Thyroid gland (tissue), 4 donors: ENCODE measurements around the gene HLA-A. TPM values are rescaled to one million over a fixed set of nuclear protein-coding genes. Genes with fewer than 3 reads are reported as not detected.

Experiments
- DNase-seq, 2 donors: peaks; one replicate each; pipeline ENCODE4 v3.0.0-alpha.2; 2019
- H3K27ac ChIP-seq, 3 donors: fragments of 200-600 bp; sonication (generic); 1 replicate in 2 of 3; 2 replicates in 1 of 3; pipeline ENCODE4 v1.5.1; 2016 to 2019; ENCODE audit warnings: mild to moderate bottlenecking in 1 of 3, moderate library complexity in 1 of 3
- H3K27me3 ChIP-seq: fragments of 200-600 bp; sonication (generic); one replicate; pipeline ENCODE4 v1.5.1; 2019
- H3K36me3 ChIP-seq, 2 donors: fragments of 200-600 bp; sonication (generic); one replicate each; pipeline ENCODE4 v1.5.1; 2016 to 2019
- H3K4me1 ChIP-seq, 2 donors: fragments of 200-600 bp; sonication (generic); one replicate each; pipeline ENCODE4 v1.5.1; 2017 to 2019
- H3K4me3 ChIP-seq, 3 donors: fragments of 200-600 bp; sonication (generic); replicated peaks in 1 of 3; 1 replicate in 2 of 3; 2 replicates in 1 of 3; pipeline ENCODE4 v1.5.1; 2016; ENCODE audit warnings: mild to moderate bottlenecking in 1 of 3
- H3K9me3 ChIP-seq: fragments of 200-600 bp; sonication (generic); one replicate; pipeline ENCODE4 v1.5.1; 2017
- CTCF ChIP-seq, 6 experiments: fragments of 200-600 bp in 3 of 6; fragments of 450-650 bp in 3 of 6; sonication (generic) in 3 of 6; IDR thresholded peaks; one replicate each; pipeline ENCODE4 v1.5.1; 2016 to 2019; ENCODE audit warnings: antibody characterized with exemption in 6 of 6, mild to moderate bottlenecking in 2 of 6, inconsistent platforms in 1 of 6, moderate library complexity in 1 of 6
- POLR2A ChIP-seq, 2 donors: fragments of 450-650 bp; IDR thresholded peaks; one replicate each; pipeline ENCODE4 v1.6.1; 2017; ENCODE audit warnings: antibody characterized with exemption in 2 of 2, mild to moderate bottlenecking in 2 of 2, moderate library complexity in 1 of 2
- WGBS, 2 donors: methylation state at CpG; one replicate each; pipeline ENCODE4 v1.1.5; 2017; 5-methylcytosine and 5-hydroxymethylcytosine counted together
- intact Hi-C: fragments of 100-400 bp; cut with DNase I; formaldehyde crosslinking; loops from one replicate; pipeline ENCODE4 v1.15.1; 2023
- total RNA-seq, 4 donors: library from RNA; depleted of rRNA; stranded (reverse); fragments of >200 nt; gene quantifications; one replicate each; pipeline ENCODE4 v1.2.3, GENCODE V29; 2016

HLA-A gene
- total RNA-seq, 4 donors from 2014 or later = 398 to 842 (median 578) TPM

- intact Hi-C loops = no loop called here
- peak in 1 of 2 donors; percentile 38 for DNase-seq
These were observed 1.3 kb upstream of the HLA-A start for GRCh38 chr6:29941016-29941415.

GRCh38 chr6:29941471-29941870 lies 861 bp upstream of the HLA-A start:
- no peak for TF ChIP-seq CTCF (IDR thresholded peaks at IDR 0.05)
- no peak for TF ChIP-seq POLR2A (IDR thresholded peaks at IDR 0.05)
- intact Hi-C loops = no loop called here
- Histone ChIP-seq H3K4me1 (peaks cover 0 to 9% of the 10 kb centered on the region in 2 donors), H3K4me3 (peak overlapping the region in 1 of 3 donors; percentile 71), H3K36me3 (no peaks in the 10 kb centered on the region), H3K27me3 (no peaks in the 10 kb centered on the region), H3K9me3 (no peaks in the 10 kb centered on the region), H3K27ac (peak overlapping the region; percentile 84 to 87 (median 84))
- DNase-seq = no peak
- 18 to 59% methylated on average over 1 of the region's 1 CpG for WGBS, 2 donors

More at GRCh38 chr6:29941016-29941415, 1.3 kb upstream of the HLA-A start:
- Histone ChIP-seq H3K36me3 (no peaks in the 10 kb centered on the region), H3K9me3 (no peaks in the 10 kb centered on the region), H3K4me1 (peaks cover 0 to 9% of the 10 kb centered on the region in 2 donors), H3K4me3 (no peak overlapping the region), H3K27me3 (no peaks in the 10 kb centered on the region), H3K27ac (peak overlapping the region in 1 of 3 donors; percentile 84)
- TF ChIP-seq POLR2A (IDR thresholded peaks at IDR 0.05) = no peak
- no peak for TF ChIP-seq CTCF (IDR thresholded peaks at IDR 0.05)
- WGBS, 2 donors = 34% methylated on average over 4 of the region's 4 CpGs

GRCh38 chr6:29941916-29942274 lies 437 bp upstream of the HLA-A start:
- no peak for DNase-seq
- H3K36me3 ChIP-seq = no peaks in the 10 kb centered on the region
- no peaks in the 10 kb centered on the region for H3K9me3 ChIP-seq
- peak overlapping the region; percentile 84 to 87 (median 84) for H3K27ac ChIP-seq
- peaks cover 0 to 9% of the 10 kb centered on the region in 2 donors for H3K4me1 ChIP-seq
- 5 to 6% methylated on average over 4 to 5 of the region's 5 CpGs for WGBS, 2 donors
- TF ChIP-seq POLR2A (IDR thresholded peaks at IDR 0.05) = no peak
- TF ChIP-seq CTCF (IDR thresholded peaks at IDR 0.05) = no peak
- peak overlapping the region in 1 of 3 donors; percentile 71 for H3K4me3 ChIP-seq
- H3K27me3 ChIP-seq = no peaks in the 10 kb centered on the region
- intact Hi-C loops = no loop called here

GRCh38 chr6:29943053-29943966 lies 978 bp downstream of the HLA-A start:
- 31 to 48% methylated on average over 14 to 29 of the region's 58 CpGs for WGBS, 2 donors
- intact Hi-C loops = no loop called here
- H3K27ac ChIP-seq = peak overlapping the region in 2 of 3 donors; percentile 84 to 87
- peaks cover 0 to 9% of the 10 kb centered on the region in 2 donors for H3K4me1 ChIP-seq
- no peaks in the 10 kb centered on the region for H3K9me3 ChIP-seq
- H3K4me3 ChIP-seq = peak overlapping the region in 1 of 3 donors; percentile 71
- no peaks in the 10 kb centered on the region for H3K36me3 ChIP-seq
- TF ChIP-seq CTCF (IDR thresholded peaks at IDR 0.05) (no peak), POLR2A (IDR thresholded peaks at IDR 0.05) (no peak)
- no peak for DNase-seq
- no peaks in the 10 kb centered on the region for H3K27me3 ChIP-seq

- H3K4me3 ChIP-seq = no peak overlapping the region
These were observed 3.0 kb downstream of the HLA-A start for GRCh38 chr6:29945281-29945820.

More at GRCh38 chr6:29945281-29945820, 3.0 kb downstream of the HLA-A start:
- no peaks in the 10 kb centered on the region for H3K27me3 ChIP-seq
- H3K4me1 ChIP-seq = peaks cover 0 to 9% of the 10 kb centered on the region in 2 donors
- 74 to 76% methylated on average over 4 of the region's 4 CpGs for WGBS, 2 donors
- H3K9me3 ChIP-seq = no peaks in the 10 kb centered on the region
- no peak overlapping the region for H3K27ac ChIP-seq
- TF ChIP-seq CTCF (IDR thresholded peaks at IDR 0.05) (no peak), POLR2A (IDR thresholded peaks at IDR 0.05) (no peak)
- DNase-seq = no peak
- intact Hi-C loops = no loop called here
- no peaks in the 10 kb centered on the region for H3K36me3 ChIP-seq
